ENCODE measurements around the gene UBA1. TPM values are rescaled to one million over a fixed set of nuclear protein-coding genes. Genes with fewer than 3 reads are reported as not detected.

UBA1 gene
- total and polyA plus RNA-seq, 2 of the 8 experiments (the other 6 are each of a cell fraction or from before 2014, with no cell fraction given) = 313 to 458 TPM

DNA sequence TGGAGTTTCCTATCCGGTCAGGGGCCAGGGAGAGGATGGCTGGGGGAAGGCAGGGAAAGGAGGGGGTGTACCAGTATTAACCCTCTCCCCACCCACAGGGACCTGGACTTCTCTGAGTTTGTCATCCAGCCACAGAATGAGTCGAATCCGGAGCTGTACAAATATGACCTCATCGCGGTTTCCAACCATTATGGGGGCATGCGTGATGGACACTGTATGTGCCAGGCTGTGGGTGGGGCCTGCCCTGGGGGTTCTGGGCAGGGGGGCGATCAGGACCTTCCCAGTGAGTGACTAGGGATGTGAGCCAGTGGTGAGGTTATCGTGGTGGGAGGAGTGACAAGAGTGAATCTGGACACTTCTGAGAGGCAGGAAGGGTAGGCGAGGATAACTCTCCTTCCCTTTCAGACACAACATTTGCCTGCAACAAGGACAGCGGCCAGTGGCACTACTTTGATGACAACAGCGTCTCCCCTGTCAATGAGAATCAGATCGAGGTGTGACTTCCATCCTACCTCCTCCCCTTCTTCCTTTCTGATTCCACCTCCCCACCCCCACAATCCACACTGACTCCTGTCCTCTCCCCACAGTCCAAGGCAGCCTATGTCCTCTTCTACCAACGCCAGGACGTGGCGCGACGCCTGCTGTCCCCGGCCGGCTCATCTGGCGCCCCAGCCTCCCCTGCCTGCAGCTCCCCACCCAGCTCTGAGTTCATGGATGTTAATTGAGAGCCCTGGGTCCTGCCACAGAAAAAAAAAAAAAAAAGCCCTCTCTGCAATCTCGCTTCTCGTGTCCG lies 53.8 kb downstream of the UBA1 start (continued):
- TF ChIP-seq ZNF274 (IDR thresholded peaks at IDR 0.05; ENCODE audit: borderline replicate concordance, extremely low read depth, low read length) = no peak
- TF ChIP-seq RBBP5 (IDR thresholded peaks at IDR 0.05; ENCODE audit: borderline replicate concordance, low read depth, low read length) = no peak
- no peak for TF ChIP-seq MAFK (IDR thresholded peaks at IDR 0.05; ENCODE audit: low read depth, low read length)
- no peak for TF ChIP-seq SP2 (IDR thresholded peaks at IDR 0.05; ENCODE audit: low read length)
- TF ChIP-seq KDM4A (IDR thresholded peaks at IDR 0.05; ENCODE audit: low read depth, low read length, severe bottlenecking) = no peak
- no peak for TF ChIP-seq KDM5A (IDR thresholded peaks at IDR 0.05; ENCODE audit: low read length)
- TF ChIP-seq MAX (IDR thresholded peaks at IDR 0.05) = no peak

All from H1 (cell line).